ENCODE measurements around the gene TFAP2C. TPM values are rescaled to one million over a fixed set of nuclear protein-coding genes. Genes with fewer than 3 reads are reported as not detected.

Gene TFAP2C
- total RNA-seq, 1 experiment from 2014 or later: 0.92 TPM

- Histone ChIP-seq H3K9me3 (replicated peaks) (0 out of 2 replicates have a peak, but pooled peaks cover 2% of the 10 kb centered on the region), H3K4me1 (replicated peaks) (peaks cover 33% of the 10 kb centered on the region), H3K4me3 (no peak overlapping the region), H3K27me3 (replicated peaks) (peaks cover 75% of the 10 kb centered on the region), H3K36me3 (no peaks in the 10 kb centered on the region), H3K27ac (no peak overlapping the region)
- peak in 1 of 2 experiments; percentile 26 for DNase-seq (ENCODE audit: low read depth in 1 of 2, low spot score in 2 of 2)
Observed at GRCh38 chr20:56626367-56627121, 2.6 kb upstream of the TFAP2C start.

GRCh38 chr20:56627122-56628014 is 1.7 kb upstream of the TFAP2C start:
- peaks cover 33% of the 10 kb centered on the region for H3K4me1 ChIP-seq (replicated peaks)
- H3K27me3 ChIP-seq (replicated peaks): peaks cover 78% of the 10 kb centered on the region
- H3K9me3 ChIP-seq (replicated peaks): 0 out of 2 replicates have a peak, but pooled peaks cover 2% of the 10 kb centered on the region
- H3K4me3 ChIP-seq: no peak overlapping the region
- no peak for DNase-seq (ENCODE audit: low read depth in 1 of 2, low spot score in 2 of 2)
- H3K36me3 ChIP-seq: no peaks in the 10 kb centered on the region
- H3K27ac ChIP-seq: no peak overlapping the region

GRCh38 chr20:56628015-56628872 is 862 bp upstream of the TFAP2C start:
- H3K36me3 ChIP-seq: no peaks in the 10 kb centered on the region
- peaks cover 78% of the 10 kb centered on the region for H3K27me3 ChIP-seq (replicated peaks)
- DNase-seq (ENCODE audit: low read depth in 1 of 2, low spot score in 2 of 2): peak in 1 of 2 experiments; percentile 35
- H3K4me3 ChIP-seq: peak overlapping the region; percentile 46; the same call in 1 of the 2 replicates
- H3K9me3 ChIP-seq (replicated peaks): 0 out of 2 replicates have a peak, but pooled peaks cover 2% of the 10 kb centered on the region
- H3K4me1 ChIP-seq (replicated peaks): peaks cover 33% of the 10 kb centered on the region
- H3K27ac ChIP-seq: no peak overlapping the region

- Histone ChIP-seq H3K27me3 (replicated peaks) (peaks cover 70% of the 10 kb centered on the region), H3K4me3 (peak overlapping the region; percentile 46), H3K27ac (no peak overlapping the region), H3K9me3 (replicated peaks) (0 out of 2 replicates have a peak, but pooled peaks cover 2% of the 10 kb centered on the region), H3K36me3 (no peaks in the 10 kb centered on the region), H3K4me1 (replicated peaks) (peaks cover 37% of the 10 kb centered on the region)
- peak in 1 of 2 experiments; percentile 22 for DNase-seq (ENCODE audit: low read depth in 1 of 2, low spot score in 2 of 2)
Observed at GRCh38 chr20:56629464-56630085, 469 bp downstream of the TFAP2C start.

- Histone ChIP-seq H3K36me3 (no peaks in the 10 kb centered on the region), H3K4me1 (replicated peaks) (peaks cover 42% of the 10 kb centered on the region), H3K27me3 (replicated peaks) (peaks cover 65% of the 10 kb centered on the region), H3K4me3 (peak overlapping the region; percentile 46), H3K27ac (no peak overlapping the region), H3K9me3 (replicated peaks) (0 out of 2 replicates have a peak, but pooled peaks cover 2% of the 10 kb centered on the region)
- DNase-seq (ENCODE audit: low read depth in 1 of 2, low spot score in 2 of 2): no peak
Observed at GRCh38 chr20:56630086-56630493, 984 bp downstream of the TFAP2C start.

GRCh38 chr20:56630506-56631317 is 1.6 kb downstream of the TFAP2C start:
- Histone ChIP-seq H3K27ac (no peak overlapping the region), H3K4me1 (replicated peaks) (peaks cover 48% of the 10 kb centered on the region), H3K4me3 (peak overlapping the region; percentile 46), H3K27me3 (replicated peaks) (peaks cover 59% of the 10 kb centered on the region), H3K36me3 (no peaks in the 10 kb centered on the region), H3K9me3 (replicated peaks) (0 out of 2 replicates have a peak, but pooled peaks cover 2% of the 10 kb centered on the region)
- DNase-seq (ENCODE audit: low read depth in 1 of 2, low spot score in 2 of 2): no peak

- H3K27ac ChIP-seq: no peak overlapping the region
- no peak for DNase-seq (ENCODE audit: low read depth in 1 of 2, low spot score in 2 of 2)
- H3K36me3 ChIP-seq: no peaks in the 10 kb centered on the region
- peaks cover 51% of the 10 kb centered on the region for H3K4me1 ChIP-seq (replicated peaks)
- H3K9me3 ChIP-seq (replicated peaks): 0 out of 2 replicates have a peak, but pooled peaks cover 2% of the 10 kb centered on the region
- H3K27me3 ChIP-seq (replicated peaks): peaks cover 51% of the 10 kb centered on the region
- H3K4me3 ChIP-seq: no peak overlapping the region
Observed at GRCh38 chr20:56631318-56631989, 2.3 kb downstream of the TFAP2C start.

- H3K4me3 ChIP-seq: no peak overlapping the region
- no peak for DNase-seq (ENCODE audit: low read depth in 1 of 2, low spot score in 2 of 2)
- peaks cover 53% of the 10 kb centered on the region for H3K4me1 ChIP-seq (replicated peaks)
- 0 out of 2 replicates have a peak, but pooled peaks cover 2% of the 10 kb centered on the region for H3K9me3 ChIP-seq (replicated peaks)
- H3K27me3 ChIP-seq (replicated peaks): peaks cover 47% of the 10 kb centered on the region
- no peaks in the 10 kb centered on the region for H3K36me3 ChIP-seq
- H3K27ac ChIP-seq: no peak overlapping the region
Observed at GRCh38 chr20:56631990-56632327, 2.9 kb downstream of the TFAP2C start.

GRCh38 chr20:56634307-56634706 is 5.2 kb downstream of the TFAP2C start:
- no peak overlapping the region for H3K27ac ChIP-seq
- H3K36me3 ChIP-seq: no peaks in the 10 kb centered on the region
- DNase-seq (ENCODE audit: low read depth in 1 of 2, low spot score in 2 of 2): no peak
- peaks cover 51% of the 10 kb centered on the region for H3K4me1 ChIP-seq (replicated peaks)
- peaks cover 34% of the 10 kb centered on the region for H3K27me3 ChIP-seq (replicated peaks)
- 0 out of 2 replicates have a peak, but pooled peaks cover 1% of the 10 kb centered on the region for H3K9me3 ChIP-seq (replicated peaks)
- no peak overlapping the region for H3K4me3 ChIP-seq

GRCh38 chr20:56634735-56635385 is 5.8 kb downstream of the TFAP2C start:
- Histone ChIP-seq H3K9me3 (replicated peaks) (no peaks in the 10 kb centered on the region), H3K4me1 (replicated peaks) (peaks cover 46% of the 10 kb centered on the region), H3K27me3 (replicated peaks) (peaks cover 28% of the 10 kb centered on the region), H3K4me3 (no peak overlapping the region), H3K36me3 (no peaks in the 10 kb centered on the region), H3K27ac (0 out of 2 replicates have a peak overlapping the region, but pooled peaks have one; percentile 9)
- peak in 1 of 2 experiments; percentile 39 for DNase-seq (ENCODE audit: low read depth in 1 of 2, low spot score in 2 of 2)

GRCh38 chr20:56636716-56637115 is 7.6 kb downstream of the TFAP2C start:
- Histone ChIP-seq H3K36me3 (no peaks in the 10 kb centered on the region), H3K27ac (peak overlapping the region; percentile 74), H3K4me1 (replicated peaks) (peaks cover 37% of the 10 kb centered on the region), H3K9me3 (replicated peaks) (no peaks in the 10 kb centered on the region), H3K4me3 (no peak overlapping the region), H3K27me3 (replicated peaks) (peaks cover 13% of the 10 kb centered on the region)
- DNase-seq (ENCODE audit: low read depth in 1 of 2, low spot score in 2 of 2): peak; percentile 60 to 80
